HepG2 (cell line): ENCODE data around the gene POLRMT. TPM values are rescaled to one million over a fixed set of nuclear protein-coding genes. Genes with fewer than 3 reads are reported as not detected.
A peak's percentile ranks its signal among the peaks of the same experiment; 100 is the strongest.

Experiments
- ATF2 ChIP-seq: sonication (generic); formaldehyde crosslinking; IDR thresholded peaks from 2 replicates; pipeline ENCODE4 v1.4.0; 2020; ENCODE audit warnings: missing genetic modification reagents
- ATF7-NPFF ChIP-seq: sonication (generic); formaldehyde crosslinking; IDR thresholded peaks from 2 replicates; pipeline ENCODE4 v1.8.1; 2023; ENCODE audit warnings: mild to moderate bottlenecking, low read depth, missing genetic modification reagents, moderate library complexity
- GATAD2A ChIP-seq: IDR thresholded peaks from 2 replicates; pipeline ENCODE4 v1.6.1; 2016
- IRF9 ChIP-seq: sonication (generic); formaldehyde crosslinking; IDR thresholded peaks from 2 replicates; pipeline ENCODE4 v1.8.0; 2022; ENCODE audit warnings: missing genetic modification reagents, mild to moderate bottlenecking, borderline replicate concordance
- MAFK ChIP-seq, 2 experiments: IDR thresholded peaks in 1 of 2; conservative IDR thresholded peaks in 1 of 2; 2 replicates each; pipeline ENCODE4 v1.6.1; 2011; ENCODE audit warnings: improper control_type of control experiment in 2 of 2, low read length in 2 of 2
- MAX ChIP-seq: IDR thresholded peaks from 2 replicates; pipeline ENCODE4 v1.6.1; 2012; ENCODE audit warnings: inconsistent platforms
- MTA1 ChIP-seq: sonication (generic); formaldehyde crosslinking; IDR thresholded peaks from 2 replicates; pipeline ENCODE4 v1.4.0; 2020; ENCODE audit warnings: missing genetic modification reagents, mild to moderate bottlenecking, borderline replicate concordance
- RBAK ChIP-seq: sonication (generic); formaldehyde crosslinking; IDR thresholded peaks from 2 replicates; pipeline ENCODE4 v1.5.1; 2020; ENCODE audit warnings: mild to moderate bottlenecking, missing genetic modification reagents
- SOX13 ChIP-seq, 3 experiments: fragments of 450-650 bp in 1 of 3; sonication (generic) in 1 of 3; formaldehyde crosslinking in 1 of 3; IDR thresholded peaks in 2 of 3; conservative IDR thresholded peaks in 1 of 3; 2 replicates each; pipeline versions ENCODE4 v1.5.0 to v1.6.1; 2016 to 2020; ENCODE audit warnings: antibody characterized with exemption in 1 of 3, mild to moderate bottlenecking in 1 of 3, missing compliant biosample characterization in 1 of 3, missing genetic modification reagents in 1 of 3, moderate library complexity in 1 of 3
- TCF12 ChIP-seq, 2 experiments: fragments of 450-650 bp in 1 of 2; sonication (generic) in 1 of 2; formaldehyde crosslinking in 1 of 2; IDR thresholded peaks; 2 replicates each; pipeline versions ENCODE4 v1.6.1 to v1.8.0; 2017 to 2022; ENCODE audit warnings: antibody characterized with exemption in 1 of 2, mild to moderate bottlenecking in 1 of 2, missing genetic modification reagents in 1 of 2, moderate library complexity in 1 of 2
- ZNF282 ChIP-seq: fragments of 450-650 bp; IDR thresholded peaks from 2 replicates; pipeline ENCODE4 v1.6.1; 2018; ENCODE audit not compliant: partially characterized antibody
- ZNF335 ChIP-seq: sonication (generic); formaldehyde crosslinking; IDR thresholded peaks from 2 replicates; pipeline ENCODE4 v1.4.0; 2020; ENCODE audit warnings: missing genetic modification reagents
- ZNF598 ChIP-seq: sonication (generic); formaldehyde crosslinking; IDR thresholded peaks from 2 replicates; pipeline ENCODE4 v1.5.1; 2020; ENCODE audit warnings: mild to moderate bottlenecking, missing genetic modification reagents, borderline replicate concordance
- ZNF616 ChIP-seq: sonication (generic); formaldehyde crosslinking; IDR thresholded peaks from 2 replicates; pipeline ENCODE4 v1.5.0; 2020; ENCODE audit warnings: low read depth, mild to moderate bottlenecking, missing genetic modification reagents
- ZNF703 ChIP-seq: sonication (generic); formaldehyde crosslinking; IDR thresholded peaks from 2 replicates; pipeline ENCODE4 v1.5.1; 2020; ENCODE audit warnings: missing genetic modification reagents, mild to moderate bottlenecking, moderate library complexity, borderline replicate concordance
- polyA plus RNA-seq, 8 experiments: library from polyadenylated mRNA; depleted of rRNA in 3 of 8; stranded (reverse) in 7 of 8; unstranded in 1 of 8; fragments of >200 nt; fragmentation: Illumina TruSeq in 4 of 8; extraction: Trizol in 4 of 8; gene quantifications; 2 replicates each; pipeline versions ENCODE4 v1.2.1 to v1.2.3, GENCODE V29; 2011 to 2016; ENCODE audit warnings: low read depth in 4 of 8, missing spikeins in 1 of 8, mixed read lengths in 1 of 8; ENCODE audit not compliant: insufficient read depth in 1 of 8
- total RNA-seq, 5 experiments: library from RNA; depleted of rRNA; stranded (reverse); fragments of >200 nt; fragmentation: Illumina TruSeq; extraction: Trizol; gene quantifications; 2 replicates each; pipeline ENCODE4 v1.2.3, GENCODE V29; 2016; ENCODE audit warnings: low read depth in 1 of 5
- TF ChIP-seq, protein P1 (sequence below): sonication (generic); formaldehyde crosslinking; conservative IDR thresholded peaks from 2 replicates; pipeline ENCODE4 v1.4.0; 2020; ENCODE audit warnings: missing genetic modification reagents
- TF ChIP-seq, protein P2 (sequence below): sonication (generic); formaldehyde crosslinking; IDR thresholded peaks from 2 replicates; pipeline ENCODE4 v1.4.0; 2020; ENCODE audit warnings: mild to moderate bottlenecking, missing genetic modification reagents
- TF ChIP-seq, protein P3 (sequence below): IDR thresholded peaks from 2 replicates; pipeline ENCODE4 v1.6.1; 2016; ENCODE audit warnings: missing compliant biosample characterization, missing genetic modification reagents, borderline replicate concordance

Gene POLRMT
- total and polyA plus RNA-seq, 2 of the 13 experiments (the other 11 are each of a cell fraction or from before 2014, with no cell fraction given), result 78.0 to 101 TPM

- no peak for TF ChIP-seq IRF9 (CRISPR knock-in tag)
- TF ChIP-seq ATF2 (CRISPR knock-in tag), result no peak
- TF ChIP-seq SOX13 (IDR thresholded peaks at IDR 0.05), result no peak
- no peak for TF ChIP-seq SOX13 (CRISPR knock-in tag; conservative IDR thresholded peaks at IDR 0.05 in 1 of 2, IDR thresholded peaks at IDR 0.05 in 1 of 2)
- no peak for TF ChIP-seq RBAK (CRISPR knock-in tag)
- no peak for TF ChIP-seq ZNF703 (CRISPR knock-in tag)
- peak; percentile 42; the same call in 1 of the 2 replicates for TF ChIP-seq GATAD2A
- no peak for TF ChIP-seq MAFK (conservative IDR thresholded peaks at IDR 0.05 in 1 of 2, IDR thresholded peaks at IDR 0.05 in 1 of 2; ENCODE audit: low read length in 2 of 2)
- no peak for TF ChIP-seq ZNF335
- TF ChIP-seq, protein P1, sequence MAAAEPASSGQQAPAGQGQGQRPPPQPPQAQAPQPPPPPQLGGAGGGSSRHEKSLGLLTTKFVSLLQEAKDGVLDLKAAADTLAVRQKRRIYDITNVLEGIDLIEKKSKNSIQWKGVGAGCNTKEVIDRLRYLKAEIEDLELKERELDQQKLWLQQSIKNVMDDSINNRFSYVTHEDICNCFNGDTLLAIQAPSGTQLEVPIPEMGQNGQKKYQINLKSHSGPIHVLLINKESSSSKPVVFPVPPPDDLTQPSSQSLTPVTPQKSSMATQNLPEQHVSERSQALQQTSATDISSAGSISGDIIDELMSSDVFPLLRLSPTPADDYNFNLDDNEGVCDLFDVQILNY (CRISPR knock-in tag), result peak; percentile 75; the same call in 1 of the 2 replicates
- TF ChIP-seq, protein P2, sequence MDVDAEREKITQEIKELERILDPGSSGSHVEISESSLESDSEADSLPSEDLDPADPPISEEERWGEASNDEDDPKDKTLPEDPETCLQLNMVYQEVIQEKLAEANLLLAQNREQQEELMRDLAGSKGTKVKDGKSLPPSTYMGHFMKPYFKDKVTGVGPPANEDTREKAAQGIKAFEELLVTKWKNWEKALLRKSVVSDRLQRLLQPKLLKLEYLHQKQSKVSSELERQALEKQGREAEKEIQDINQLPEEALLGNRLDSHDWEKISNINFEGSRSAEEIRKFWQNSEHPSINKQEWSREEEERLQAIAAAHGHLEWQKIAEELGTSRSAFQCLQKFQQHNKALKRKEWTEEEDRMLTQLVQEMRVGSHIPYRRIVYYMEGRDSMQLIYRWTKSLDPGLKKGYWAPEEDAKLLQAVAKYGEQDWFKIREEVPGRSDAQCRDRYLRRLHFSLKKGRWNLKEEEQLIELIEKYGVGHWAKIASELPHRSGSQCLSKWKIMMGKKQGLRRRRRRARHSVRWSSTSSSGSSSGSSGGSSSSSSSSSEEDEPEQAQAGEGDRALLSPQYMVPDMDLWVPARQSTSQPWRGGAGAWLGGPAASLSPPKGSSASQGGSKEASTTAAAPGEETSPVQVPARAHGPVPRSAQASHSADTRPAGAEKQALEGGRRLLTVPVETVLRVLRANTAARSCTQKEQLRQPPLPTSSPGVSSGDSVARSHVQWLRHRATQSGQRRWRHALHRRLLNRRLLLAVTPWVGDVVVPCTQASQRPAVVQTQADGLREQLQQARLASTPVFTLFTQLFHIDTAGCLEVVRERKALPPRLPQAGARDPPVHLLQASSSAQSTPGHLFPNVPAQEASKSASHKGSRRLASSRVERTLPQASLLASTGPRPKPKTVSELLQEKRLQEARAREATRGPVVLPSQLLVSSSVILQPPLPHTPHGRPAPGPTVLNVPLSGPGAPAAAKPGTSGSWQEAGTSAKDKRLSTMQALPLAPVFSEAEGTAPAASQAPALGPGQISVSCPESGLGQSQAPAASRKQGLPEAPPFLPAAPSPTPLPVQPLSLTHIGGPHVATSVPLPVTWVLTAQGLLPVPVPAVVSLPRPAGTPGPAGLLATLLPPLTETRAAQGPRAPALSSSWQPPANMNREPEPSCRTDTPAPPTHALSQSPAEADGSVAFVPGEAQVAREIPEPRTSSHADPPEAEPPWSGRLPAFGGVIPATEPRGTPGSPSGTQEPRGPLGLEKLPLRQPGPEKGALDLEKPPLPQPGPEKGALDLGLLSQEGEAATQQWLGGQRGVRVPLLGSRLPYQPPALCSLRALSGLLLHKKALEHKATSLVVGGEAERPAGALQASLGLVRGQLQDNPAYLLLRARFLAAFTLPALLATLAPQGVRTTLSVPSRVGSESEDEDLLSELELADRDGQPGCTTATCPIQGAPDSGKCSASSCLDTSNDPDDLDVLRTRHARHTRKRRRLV (CRISPR knock-in tag), result no peak
- TF ChIP-seq TCF12 (IDR thresholded peaks at IDR 0.05), result no peak
- no peak for TF ChIP-seq TCF12 (CRISPR knock-in tag; IDR thresholded peaks at IDR 0.05)
- TF ChIP-seq ZNF616 (CRISPR knock-in tag), result no peak
- peak; percentile 61; the same call in 1 of the 2 replicates for TF ChIP-seq ATF7-NPFF (CRISPR knock-in tag)
- TF ChIP-seq ZNF598, result 0 out of 2 replicates have a peak, but pooled peaks have one; percentile 50
- peak; percentile 91 for TF ChIP-seq MTA1
- no peak for TF ChIP-seq ZNF282
- TF ChIP-seq MAX, result peak; percentile 68
- TF ChIP-seq, protein P3, sequence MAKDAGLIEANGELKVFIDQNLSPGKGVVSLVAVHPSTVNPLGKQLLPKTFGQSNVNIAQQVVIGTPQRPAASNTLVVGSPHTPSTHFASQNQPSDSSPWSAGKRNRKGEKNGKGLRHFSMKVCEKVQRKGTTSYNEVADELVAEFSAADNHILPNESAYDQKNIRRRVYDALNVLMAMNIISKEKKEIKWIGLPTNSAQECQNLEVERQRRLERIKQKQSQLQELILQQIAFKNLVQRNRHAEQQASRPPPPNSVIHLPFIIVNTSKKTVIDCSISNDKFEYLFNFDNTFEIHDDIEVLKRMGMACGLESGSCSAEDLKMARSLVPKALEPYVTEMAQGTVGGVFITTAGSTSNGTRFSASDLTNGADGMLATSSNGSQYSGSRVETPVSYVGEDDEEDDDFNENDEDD (CRISPR knock-in tag), result peak; percentile 93; the same call in 1 of the 2 replicates
Observed at GRCh38 chr19:570937-571565, 62.3 kb downstream of the POLRMT start (continued).
